Measurements from ENCODE around the gene RPRML.

Gene RPRML

GRCh38 chr17:46948544-46948943, 30.5 kb downstream of the RPRML start:
- H3K9me3 ChIP-seq: no peaks in the 10 kb centered on the region
- no peak overlapping the region for H3K9ac ChIP-seq
- peaks cover 51% of the 10 kb centered on the region for H3K4me1 ChIP-seq
- no peak for TF ChIP-seq Cebpa-rat (IDR thresholded peaks at IDR 0.05)
- peaks cover 10% of the 10 kb centered on the region; the same call in 1 of the 2 replicates for H3K36me3 ChIP-seq
- no peak overlapping the region for H3K27ac ChIP-seq
- no peak overlapping the region for H3K4me2 ChIP-seq
- H4K20me1 ChIP-seq: peaks cover 19% of the 10 kb centered on the region; the same call in 1 of the 2 replicates
- no peak overlapping the region for H3K4me3 ChIP-seq
- no peaks in the 10 kb centered on the region for H3K27me3 ChIP-seq

GRCh38 chr17:46947216-46947615, 31.8 kb downstream of the RPRML start:
- no peak overlapping the region for H3K4me3 ChIP-seq
- no peak overlapping the region for H3K27ac ChIP-seq
- H4K20me1 ChIP-seq: peaks cover 28% of the 10 kb centered on the region; the same call in 1 of the 2 replicates
- H3K9ac ChIP-seq: no peak overlapping the region
- no peak for TF ChIP-seq Cebpa-rat (IDR thresholded peaks at IDR 0.05)
- peak overlapping the region; percentile 65 for H3K4me2 ChIP-seq
- no peaks in the 10 kb centered on the region for H3K9me3 ChIP-seq
- H3K36me3 ChIP-seq: peaks cover 12% of the 10 kb centered on the region; the same call in 1 of the 2 replicates
- peaks cover 60% of the 10 kb centered on the region for H3K4me1 ChIP-seq
- no peaks in the 10 kb centered on the region for H3K27me3 ChIP-seq

- Histone ChIP-seq H3K4me3 (no peak overlapping the region), H3K9ac (no peak overlapping the region), H3K27me3 (no peaks in the 10 kb centered on the region), H3K9me3 (no peaks in the 10 kb centered on the region), H3K36me3 (peaks cover 34% of the 10 kb centered on the region), H4K20me1 (peaks cover 33% of the 10 kb centered on the region), H3K4me2 (peak overlapping the region; percentile 65), H3K27ac (no peak overlapping the region), H3K4me1 (peaks cover 45% of the 10 kb centered on the region)
- no peak for TF ChIP-seq Cebpa-rat (IDR thresholded peaks at IDR 0.05)
Observed at GRCh38 chr17:46944931-46945330, 34.1 kb downstream of the RPRML start.

- Histone ChIP-seq H3K9ac (peak overlapping the region; percentile 6; the same call in 1 of the 2 replicates), H4K20me1 (peaks cover 43% of the 10 kb centered on the region), H3K4me3 (no peak overlapping the region), H3K36me3 (peaks cover 36% of the 10 kb centered on the region), H3K4me1 (peaks cover 45% of the 10 kb centered on the region), H3K4me2 (peak overlapping the region; percentile 68), H3K27me3 (no peaks in the 10 kb centered on the region), H3K27ac (0 out of 2 replicates have a peak overlapping the region, but pooled peaks have one; percentile 5), H3K9me3 (no peaks in the 10 kb centered on the region)
- TF ChIP-seq Cebpa-rat (IDR thresholded peaks at IDR 0.05): no peak
Observed at GRCh38 chr17:46943501-46944393, 35.3 kb downstream of the RPRML start.

GRCh38 chr17:46943218-46943500, 35.9 kb downstream of the RPRML start:
- no peak overlapping the region for H3K9ac ChIP-seq
- no peak overlapping the region for H3K4me3 ChIP-seq
- no peaks in the 10 kb centered on the region for H3K9me3 ChIP-seq
- TF ChIP-seq Cebpa-rat (IDR thresholded peaks at IDR 0.05): no peak
- peaks cover 49% of the 10 kb centered on the region for H4K20me1 ChIP-seq
- peaks cover 45% of the 10 kb centered on the region for H3K4me1 ChIP-seq
- H3K4me2 ChIP-seq: peak overlapping the region; percentile 68
- 0 out of 2 replicates have a peak overlapping the region, but pooled peaks have one; percentile 3 for H3K27ac ChIP-seq
- H3K36me3 ChIP-seq: peaks cover 42% of the 10 kb centered on the region
- no peaks in the 10 kb centered on the region for H3K27me3 ChIP-seq

GRCh38 chr17:46942441-46943217, 36.4 kb downstream of the RPRML start:
- no peak for TF ChIP-seq Cebpa-rat (IDR thresholded peaks at IDR 0.05)
- Histone ChIP-seq H3K4me3 (no peak overlapping the region), H3K27me3 (no peaks in the 10 kb centered on the region), H3K4me1 (peaks cover 45% of the 10 kb centered on the region), H3K9me3 (no peaks in the 10 kb centered on the region), H3K36me3 (peaks cover 45% of the 10 kb centered on the region), H3K27ac (0 out of 2 replicates have a peak overlapping the region, but pooled peaks have one; percentile 3), H4K20me1 (peaks cover 51% of the 10 kb centered on the region), H3K9ac (no peak overlapping the region), H3K4me2 (peak overlapping the region; percentile 68)

- Histone ChIP-seq H3K9me3 (no peaks in the 10 kb centered on the region), H3K27me3 (no peaks in the 10 kb centered on the region), H4K20me1 (peaks cover 67% of the 10 kb centered on the region), H3K4me1 (peaks cover 31% of the 10 kb centered on the region), H3K9ac (no peak overlapping the region), H3K27ac (no peak overlapping the region), H3K36me3 (peaks cover 63% of the 10 kb centered on the region), H3K4me3 (no peak overlapping the region), H3K4me2 (no peak overlapping the region)
- TF ChIP-seq Cebpa-rat (IDR thresholded peaks at IDR 0.05): no peak
Observed at GRCh38 chr17:46940692-46941404, 38.2 kb downstream of the RPRML start.

- Histone ChIP-seq H3K36me3 (peaks cover 98% of the 10 kb centered on the region), H3K9me3 (no peaks in the 10 kb centered on the region), H3K27me3 (no peaks in the 10 kb centered on the region), H3K4me1 (no peaks in the 10 kb centered on the region), H3K4me2 (no peak overlapping the region), H3K27ac (no peak overlapping the region), H3K4me3 (no peak overlapping the region), H4K20me1 (peaks cover 61% of the 10 kb centered on the region), H3K9ac (no peak overlapping the region)
- TF ChIP-seq Cebpa-rat (IDR thresholded peaks at IDR 0.05): no peak
Observed at GRCh38 chr17:46935658-46936266, 43.3 kb downstream of the RPRML start.

GRCh38 chr17:46931596-46931995, 47.5 kb downstream of the RPRML start:
- Histone ChIP-seq H3K9me3 (no peaks in the 10 kb centered on the region), H3K27me3 (no peaks in the 10 kb centered on the region), H3K4me2 (no peak overlapping the region), H4K20me1 (peaks cover 65% of the 10 kb centered on the region), H3K9ac (no peak overlapping the region), H3K36me3 (peaks cover 88% of the 10 kb centered on the region), H3K27ac (no peak overlapping the region), H3K4me3 (no peak overlapping the region), H3K4me1 (peaks cover 12% of the 10 kb centered on the region)
- TF ChIP-seq Cebpa-rat (IDR thresholded peaks at IDR 0.05): no peak
